ENCODE data around the gene AMMECR1. TPM values are rescaled to one million over a fixed set of nuclear protein-coding genes. Genes with fewer than 3 reads are reported as not detected.
"Not testable (repeated sequence)": the region's sequence is repeated elsewhere in the genome, so short reads cannot be mapped to it uniquely, and the experiment has no call there.

AMMECR1 gene
- 19.5 TPM for total RNA-seq

DNA sequence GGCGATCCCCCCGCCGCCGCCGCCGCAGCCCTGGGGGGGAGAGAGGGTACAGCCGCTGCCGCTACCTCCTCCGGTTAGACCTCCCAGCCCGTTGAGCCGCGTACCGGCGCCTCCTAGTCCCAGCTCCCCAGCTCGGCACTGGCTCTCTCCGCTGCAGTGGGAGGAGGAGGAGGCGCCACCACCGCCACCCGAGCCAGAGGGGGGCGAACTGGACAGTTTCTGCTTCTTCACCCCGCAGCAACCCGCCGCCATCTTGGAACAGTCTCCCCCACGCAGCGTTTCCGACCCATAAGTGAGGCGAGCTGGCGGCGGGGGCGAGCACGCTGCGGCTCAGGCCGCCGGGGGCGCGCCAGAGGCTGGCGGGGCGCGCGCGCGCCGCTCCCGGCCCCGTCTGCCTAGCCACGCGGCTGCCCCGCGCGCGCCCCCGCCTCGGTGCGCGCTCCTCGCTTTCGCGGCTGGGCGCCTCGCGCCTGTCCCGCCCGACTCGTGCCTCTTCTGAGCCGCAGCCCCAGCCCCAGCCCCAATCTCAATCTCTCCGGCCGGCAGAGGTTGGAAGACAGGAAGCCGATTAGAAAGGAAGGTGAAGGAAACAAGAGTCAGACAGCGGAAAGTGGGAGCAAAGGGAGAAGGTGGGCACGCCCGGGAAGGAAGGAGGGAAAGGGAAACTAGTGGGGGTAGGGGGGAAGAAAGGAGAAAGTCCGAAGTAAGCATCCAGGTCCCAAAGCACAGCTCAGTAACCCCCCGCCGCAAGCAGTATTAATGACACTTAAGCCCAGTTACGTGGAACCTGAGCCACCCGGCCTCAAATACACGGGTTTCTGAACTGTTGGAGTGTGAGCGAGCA is at the start of gene AMMECR1:
TSS of gene AMMECR1 (minus strand) at position 266 of the 844 bp plus-strand sequence. CDS start at position 252, 14 bp downstream.
- DNase-seq: peak; percentile 91

DNA sequence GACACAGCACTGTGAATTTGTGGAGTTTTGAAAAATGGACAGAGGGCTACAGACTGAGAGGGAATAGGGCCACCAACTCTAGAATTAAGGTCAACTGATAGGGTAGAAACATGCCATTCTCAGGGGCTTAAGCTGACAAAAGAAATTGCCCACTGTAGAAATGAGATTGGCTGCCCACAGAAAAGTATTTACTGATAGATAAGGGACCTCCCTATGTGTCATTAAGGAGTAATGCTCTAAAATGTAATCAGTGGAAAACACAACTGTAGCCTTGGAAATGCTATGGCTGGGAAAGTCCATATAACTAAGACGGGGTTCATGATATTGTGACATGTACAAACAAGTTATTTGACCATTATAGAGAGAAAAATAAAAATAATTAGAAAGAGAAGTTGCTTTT is 45.4 kb upstream of the AMMECR1 start:
- DNase-seq: no peak

DNA sequence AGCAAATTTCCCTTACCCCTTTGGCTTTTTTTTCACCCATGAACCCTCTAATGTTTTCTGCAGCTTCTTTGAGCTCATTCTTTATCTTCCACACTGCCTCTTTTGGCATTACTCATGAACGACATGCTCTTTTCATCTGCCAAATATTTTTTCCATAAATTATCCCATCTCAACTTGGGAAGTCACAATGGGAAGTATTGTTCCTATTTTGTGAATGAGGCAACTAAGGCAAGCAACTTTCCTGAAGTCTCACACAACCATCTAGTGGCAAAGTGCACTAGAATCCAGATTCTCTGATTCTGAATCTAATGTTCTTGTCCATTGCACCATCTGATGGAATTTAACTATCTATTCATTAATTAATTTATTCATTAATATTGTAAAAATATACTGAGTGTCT is 41.4 kb upstream of the AMMECR1 start:
- DNase-seq: no peak

DNA sequence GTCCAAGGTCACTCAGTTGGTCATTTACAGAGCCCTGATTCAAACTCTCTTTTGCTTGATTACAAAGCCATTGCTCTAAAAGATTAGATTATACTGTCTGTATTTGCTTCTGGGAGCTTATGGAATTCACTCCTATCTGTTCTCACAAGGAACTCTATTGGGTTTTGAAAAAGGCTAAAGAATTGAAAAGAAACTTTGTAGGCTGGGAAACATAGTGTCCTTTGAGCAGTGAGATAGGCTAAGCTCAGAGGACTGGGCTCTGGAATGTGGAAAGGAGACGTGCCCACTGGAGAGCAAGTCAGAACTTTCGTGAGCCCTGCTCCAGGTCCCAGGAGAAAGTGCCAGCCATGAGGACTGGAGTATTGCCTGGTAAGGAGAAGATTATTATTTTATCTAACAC is 40.7 kb upstream of the AMMECR1 start, which contains the start of gene RTL9:
TSS of gene RTL9 (plus strand) at position 301 of the 400 bp plus-strand sequence. CDS start 91,770 bp downstream, outside the sequence.
- no peak for DNase-seq

DNA sequence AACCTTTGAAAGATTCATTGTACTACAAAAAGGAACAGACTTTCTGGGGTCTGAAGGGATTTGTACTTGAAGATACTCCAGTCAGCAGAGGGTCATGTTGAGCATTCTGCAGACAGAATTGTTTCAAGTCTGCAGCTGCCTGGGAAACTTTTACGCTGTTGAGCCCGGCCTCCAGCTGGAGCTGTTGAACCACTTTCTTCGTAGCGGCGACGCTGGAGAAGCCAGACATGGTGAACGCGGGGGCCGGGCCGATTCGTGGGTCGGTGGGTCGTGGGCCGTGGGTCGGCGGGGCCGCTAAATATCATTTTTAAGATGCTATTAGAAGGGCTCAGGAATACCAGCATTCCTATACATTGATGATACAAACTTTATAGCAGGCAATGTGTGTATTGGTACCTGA is 28.8 kb upstream of the AMMECR1 start:
- peak; percentile 31 for DNase-seq

DNA sequence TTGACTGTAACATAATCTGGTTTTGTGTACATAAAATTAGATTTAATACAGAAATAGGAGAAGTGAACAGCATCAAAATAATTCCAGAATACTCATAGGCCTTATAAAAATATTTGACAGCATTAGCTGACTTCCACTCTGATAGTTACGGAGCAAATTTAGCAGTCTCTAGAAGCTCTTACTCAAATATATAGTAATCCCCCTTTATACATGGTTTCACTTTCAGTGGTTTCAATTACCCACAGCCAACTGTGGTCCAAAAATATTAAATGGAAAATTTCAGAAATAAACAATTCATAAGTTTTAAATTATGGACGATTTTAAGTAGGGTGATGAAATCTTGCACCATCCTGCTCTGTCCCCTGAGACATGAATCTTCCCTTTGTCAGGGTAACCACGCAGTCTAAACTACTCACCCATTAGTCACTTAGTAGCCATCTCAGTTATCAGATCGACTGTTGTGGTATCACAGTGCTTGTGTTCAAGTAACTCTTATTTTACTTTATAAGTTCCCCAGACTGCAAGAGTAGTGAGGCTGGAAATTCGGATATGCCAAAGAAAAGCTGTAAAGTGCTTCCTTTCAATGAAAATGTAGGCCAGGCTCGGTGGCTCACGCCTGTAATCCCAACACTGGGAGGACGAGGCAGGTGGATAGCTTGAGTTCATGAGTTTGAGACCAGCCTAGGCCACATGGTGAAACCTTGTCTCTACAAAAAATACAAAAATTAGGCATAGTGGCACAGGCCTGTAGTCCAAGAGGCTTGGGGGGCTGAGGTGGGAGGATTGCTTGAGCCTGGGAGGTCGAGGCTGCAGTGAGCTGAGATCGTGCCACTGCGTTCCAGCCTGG is 23.5 kb upstream of the AMMECR1 start:
- no peak for DNase-seq

DNA sequence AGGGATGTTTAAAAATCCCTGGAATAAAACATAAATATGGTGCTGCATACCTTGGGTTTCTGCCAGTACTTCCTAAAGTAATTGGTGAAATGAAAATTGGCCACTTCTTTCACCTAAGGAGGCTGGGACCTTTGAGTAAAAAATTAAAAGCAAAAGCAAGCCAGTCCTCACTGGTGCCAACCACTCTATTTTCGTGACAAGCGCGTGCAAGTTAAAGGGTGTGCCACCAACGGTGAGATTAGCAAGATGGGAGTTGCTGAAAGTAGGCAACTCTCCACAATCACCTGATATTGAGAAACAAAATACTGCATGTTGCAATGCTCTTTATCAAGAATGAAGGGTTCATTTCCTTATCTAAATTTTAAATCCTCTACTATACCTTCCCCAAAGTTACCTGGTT is 21.1 kb upstream of the AMMECR1 start:
- no peak for DNase-seq

DNA sequence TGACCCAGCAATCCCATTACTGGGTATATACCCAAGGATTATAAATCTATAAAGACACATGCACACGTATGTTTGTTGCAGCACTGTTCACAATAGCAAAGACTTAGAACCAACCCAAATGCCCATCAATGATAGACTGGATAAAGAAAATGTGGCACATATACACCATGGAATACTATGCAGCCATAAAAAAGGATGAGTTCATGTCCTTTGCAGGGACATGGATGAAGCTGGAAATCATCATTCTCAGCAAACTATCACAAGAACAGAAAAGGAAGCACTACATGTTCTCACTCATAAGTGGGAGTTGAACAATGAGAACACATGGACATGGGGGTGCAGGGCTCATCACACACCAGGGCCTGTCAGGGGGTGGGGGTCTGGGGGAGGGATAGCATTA is 15.6 kb upstream of the AMMECR1 start:
- not testable (repeated sequence) for DNase-seq

DNA sequence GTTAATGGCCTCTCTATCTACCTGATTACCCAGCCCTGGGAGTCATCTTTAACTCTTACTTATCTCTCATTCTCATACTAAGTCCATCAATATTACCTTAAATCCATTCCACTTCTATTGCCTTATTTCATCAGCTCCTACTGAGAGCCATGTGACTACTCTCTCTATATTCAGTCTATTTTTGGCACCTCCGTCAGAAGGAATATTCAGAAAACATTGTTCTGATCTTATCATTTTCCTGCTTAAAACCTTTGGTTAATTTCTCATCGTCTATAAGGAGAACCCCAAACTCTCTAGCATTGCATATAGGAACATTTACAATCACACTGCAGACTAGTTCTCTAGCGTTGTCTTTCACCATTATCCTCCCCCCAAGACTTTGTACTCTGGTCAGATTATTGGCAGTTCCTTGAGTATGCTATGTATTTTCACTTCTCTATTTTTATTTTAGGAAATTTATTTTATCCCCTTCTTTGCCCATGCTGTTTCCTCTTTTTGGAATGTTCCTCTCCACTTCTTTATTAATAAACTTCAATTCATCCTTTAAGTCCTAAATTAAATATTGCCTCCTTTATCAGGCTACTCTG is 13.7 kb upstream of the AMMECR1 start:
- DNase-seq: no peak

DNA sequence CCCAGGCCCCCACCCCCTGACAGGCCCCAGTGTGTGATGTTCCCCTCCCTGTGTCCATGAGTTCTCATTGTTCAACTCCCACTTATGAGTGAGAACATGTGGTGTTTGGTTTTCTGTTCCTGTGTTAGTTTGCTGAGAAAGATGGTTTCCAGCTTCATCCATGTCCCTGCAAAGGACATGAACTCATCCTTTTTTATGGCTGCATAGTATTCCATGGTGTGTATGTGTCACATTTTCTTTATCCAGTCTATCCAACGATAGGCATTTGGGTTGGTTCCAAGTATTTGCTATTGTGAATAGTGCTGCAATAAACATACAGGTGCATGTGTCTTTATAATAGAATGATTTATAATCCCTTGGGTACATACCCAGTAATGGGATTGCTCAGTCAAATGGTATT is 10.7 kb upstream of the AMMECR1 start:
- not testable (repeated sequence) for DNase-seq

DNA sequence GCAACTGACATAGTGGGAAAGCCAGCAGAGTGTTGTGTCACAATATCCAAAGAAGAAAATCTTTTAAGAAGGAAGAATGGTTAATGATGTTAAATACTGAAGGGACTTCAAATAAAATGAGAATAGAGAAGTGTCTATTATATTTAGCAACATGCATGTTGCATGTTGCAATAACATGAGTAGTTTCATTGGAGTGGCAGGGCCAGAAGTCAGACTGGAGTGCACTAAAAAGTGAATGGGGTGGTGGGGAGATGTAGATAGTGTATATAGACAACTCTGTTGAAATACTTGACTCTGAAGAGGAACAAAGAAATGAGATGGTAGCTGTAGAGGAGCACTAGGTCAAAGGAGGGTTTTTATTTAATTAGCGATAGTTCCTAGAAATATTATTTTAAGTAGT is 9.5 kb upstream of the AMMECR1 start:
- no peak for DNase-seq

DNA sequence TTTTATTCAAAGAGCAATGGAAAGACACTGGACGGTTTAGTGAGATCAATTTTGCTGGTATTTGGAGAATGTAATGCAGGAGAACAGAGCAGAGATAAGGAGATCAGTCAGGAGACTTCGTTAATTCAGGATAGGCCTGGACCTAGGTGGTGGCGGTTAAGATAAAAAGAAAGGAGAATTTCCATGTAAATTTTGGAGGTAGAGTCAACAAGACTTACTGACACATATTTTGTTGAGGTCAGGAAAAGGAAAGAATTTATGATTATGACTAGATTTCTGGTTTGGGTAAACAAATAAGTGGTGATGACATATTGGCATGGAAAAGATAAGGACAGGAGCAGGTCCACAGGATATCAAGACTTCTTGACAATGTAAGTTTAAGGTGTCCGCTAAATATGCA is 8.8 kb upstream of the AMMECR1 start:
- DNase-seq: no peak

DNA sequence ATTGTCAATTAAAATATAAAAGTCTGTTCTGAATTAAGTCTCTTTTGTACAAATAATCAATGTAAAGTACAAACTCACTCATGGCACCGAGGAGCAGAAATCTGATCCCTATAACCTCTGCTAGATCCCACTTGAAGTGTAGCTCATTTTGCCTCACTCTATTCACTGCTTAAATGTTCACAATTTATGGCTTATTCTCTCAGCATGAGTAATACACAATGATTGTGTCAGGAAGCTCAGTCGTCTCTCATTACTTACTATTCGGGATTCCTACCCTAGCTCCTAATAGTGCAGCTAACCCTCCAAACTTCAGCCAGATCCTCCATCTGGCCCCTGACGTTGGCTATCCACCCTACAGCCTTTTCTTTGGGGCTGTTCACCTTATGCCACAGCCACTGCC is 4.7 kb upstream of the AMMECR1 start:
- DNase-seq: no peak

DNA sequence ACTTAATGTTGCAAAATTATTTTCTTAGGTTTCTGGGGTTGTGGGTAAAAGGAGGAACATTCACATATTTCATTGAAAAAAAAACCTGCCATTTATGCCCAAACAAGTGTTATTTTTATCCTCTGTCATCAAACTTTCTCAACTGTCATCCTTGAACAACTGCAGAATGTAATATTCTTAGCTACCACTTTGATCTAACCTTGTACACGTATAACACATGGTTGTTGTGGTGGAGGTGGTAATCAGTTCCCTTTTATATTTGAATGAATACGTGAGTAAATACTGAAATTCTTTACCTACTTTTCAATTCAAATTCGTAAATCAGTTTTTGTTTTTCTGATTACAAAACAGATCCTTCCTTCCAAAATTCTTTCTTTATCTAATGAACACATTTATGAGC is 3.8 kb upstream of the AMMECR1 start:
- no peak for DNase-seq

DNA sequence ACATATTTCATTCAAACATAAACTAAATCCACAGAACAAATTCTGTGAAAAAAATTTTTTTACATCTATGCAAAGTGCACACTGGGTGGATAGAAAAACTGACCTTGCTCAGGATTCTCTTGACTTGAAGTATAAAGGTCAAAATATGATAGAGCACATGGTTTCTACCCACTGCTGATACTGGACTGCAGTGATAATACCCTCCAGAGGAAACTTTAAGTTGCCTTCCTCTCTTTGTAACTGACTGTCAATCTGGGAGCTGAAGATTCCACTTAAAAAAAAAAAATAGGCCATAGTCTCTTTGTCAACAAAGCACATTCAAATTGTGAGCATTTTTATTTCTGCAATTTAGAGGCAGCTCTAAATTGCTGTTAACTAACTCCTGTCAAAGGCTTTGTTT is 3.2 kb upstream of the AMMECR1 start:
- DNase-seq: no peak

DNA sequence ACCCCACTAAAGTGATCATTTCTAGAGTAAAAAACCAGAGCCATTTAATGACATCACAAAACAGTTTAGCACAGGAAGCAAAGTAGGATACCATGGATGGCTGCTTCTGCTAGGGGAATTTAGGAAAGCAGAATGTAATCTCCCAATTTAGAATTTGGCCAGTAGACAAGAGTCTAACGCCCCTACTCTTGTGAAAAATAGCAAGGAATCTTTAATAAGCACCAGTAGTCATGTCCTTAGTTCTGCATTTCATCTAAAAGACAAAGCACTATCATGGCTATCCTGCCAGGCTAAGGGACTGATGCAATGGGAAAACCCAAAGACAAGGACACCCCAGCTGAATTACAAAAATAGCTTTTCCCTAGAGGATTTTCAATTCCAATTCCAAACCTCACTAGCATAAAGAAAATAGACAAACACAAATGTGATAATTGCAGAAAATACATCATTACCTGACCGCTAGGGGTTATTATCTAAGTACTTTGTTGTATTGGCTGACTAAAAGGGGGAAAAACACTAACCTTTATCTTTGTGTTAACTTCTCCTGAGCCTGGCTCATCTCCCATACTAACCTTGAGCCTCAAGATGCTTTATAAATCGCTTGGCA is 2.6 kb upstream of the AMMECR1 start:
- DNase-seq: no peak

DNA sequence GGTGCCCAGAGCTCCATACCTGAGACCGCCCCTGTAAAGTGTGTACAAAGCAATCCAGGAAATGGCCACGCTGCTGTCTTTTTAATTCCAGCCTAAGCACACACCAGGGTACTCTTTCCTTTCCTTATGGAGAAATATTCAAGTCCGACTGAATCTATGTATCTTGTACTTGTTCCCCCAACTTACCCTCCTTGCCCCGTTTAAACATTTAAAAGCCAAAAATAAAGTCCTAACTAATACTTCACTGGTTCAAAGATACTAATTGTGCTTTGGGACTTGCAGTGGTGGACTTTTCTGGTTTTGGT is 731 bp upstream of the AMMECR1 start:
- no peak for DNase-seq

DNA sequence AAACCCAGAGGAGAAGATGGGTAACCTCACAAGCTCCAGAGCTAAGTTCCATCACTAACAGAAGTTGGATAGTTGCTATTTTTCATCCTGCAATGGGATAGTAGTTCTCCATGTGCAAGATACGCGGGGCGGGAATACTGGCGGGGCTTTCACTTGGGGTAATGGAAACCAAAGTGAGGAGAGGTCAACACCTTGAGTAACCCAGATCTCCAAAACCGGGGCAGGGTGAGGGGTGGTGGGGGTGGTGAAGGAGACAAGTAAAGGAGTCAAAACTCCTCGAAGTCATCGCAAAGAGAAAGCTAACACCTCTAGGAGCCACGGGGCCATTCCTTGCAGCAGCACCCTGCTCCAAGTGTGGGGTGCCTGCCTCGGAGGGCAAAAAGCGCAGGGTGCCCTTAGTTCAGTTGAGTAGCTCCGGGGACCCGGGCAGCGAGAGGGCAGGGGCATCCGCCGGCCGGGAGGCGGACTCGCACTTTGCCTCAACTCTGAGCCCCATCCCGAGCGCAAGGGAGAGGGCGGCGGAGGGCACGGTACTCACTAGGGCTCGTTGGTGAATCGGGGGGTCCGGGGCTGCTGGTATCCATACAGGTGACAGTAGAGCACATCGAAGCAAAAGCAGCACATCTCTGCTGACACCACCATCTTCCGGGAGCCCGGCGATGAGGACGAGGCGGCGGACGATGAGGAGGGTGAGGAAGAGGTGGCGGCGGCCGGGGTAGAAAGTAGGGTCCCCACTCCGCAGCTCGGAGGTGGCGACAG is 645 bp downstream of the AMMECR1 start:
- DNase-seq: peak; percentile 29

DNA sequence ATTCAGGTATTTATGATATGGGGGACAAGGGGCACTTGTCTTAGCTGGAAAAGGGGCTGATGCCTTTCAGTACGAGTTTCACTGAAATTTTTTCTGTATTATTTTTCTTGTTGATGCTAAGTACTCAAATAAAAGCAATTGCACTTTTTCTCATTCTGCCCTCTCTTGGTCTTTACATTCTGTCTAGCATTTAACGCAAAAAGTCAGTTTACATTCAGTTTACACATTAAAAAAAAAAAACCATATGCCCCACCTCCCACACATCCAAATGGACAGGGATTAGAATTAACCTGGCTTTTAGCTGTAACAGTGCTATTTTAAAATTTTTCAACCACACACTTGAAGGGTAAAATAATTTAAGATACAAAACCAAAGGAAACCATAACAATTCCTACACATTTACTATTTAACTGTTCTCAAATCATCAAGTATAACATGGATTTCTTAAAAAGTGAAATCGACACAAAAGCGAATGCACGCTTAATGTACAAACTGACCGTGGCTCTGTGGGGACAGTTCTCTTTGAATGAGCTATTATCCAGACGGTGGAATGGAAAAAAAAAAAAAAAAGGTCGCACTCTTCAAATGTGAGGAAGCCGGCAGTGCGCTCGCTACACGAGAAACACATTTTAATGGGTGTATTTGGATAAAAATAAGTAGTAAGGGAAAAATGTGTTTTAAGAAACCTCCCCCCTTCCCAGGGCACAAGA is 1.4 kb downstream of the AMMECR1 start:
- peak; percentile 43 for DNase-seq

DNA sequence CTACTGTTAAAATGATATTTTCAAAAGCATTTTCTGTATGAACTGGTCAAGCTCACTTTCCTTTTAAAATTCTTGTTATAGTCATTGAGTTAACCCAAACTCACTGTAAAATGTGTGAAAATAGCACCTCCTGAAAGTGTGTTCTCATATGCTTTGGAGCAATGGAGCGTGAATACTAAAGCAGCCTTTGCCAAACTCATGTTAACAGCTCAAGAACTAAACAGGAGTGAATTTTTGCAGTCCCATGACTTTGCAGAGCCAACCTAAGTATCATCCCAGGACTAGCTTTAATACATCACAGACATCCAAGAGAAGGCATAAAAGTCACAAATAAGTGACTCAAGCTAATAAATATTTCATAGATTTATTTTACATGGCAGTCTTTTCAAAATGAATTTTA is 2.3 kb downstream of the AMMECR1 start:
- no peak for DNase-seq
